Measurements from ENCODE around the gene OGA.

GRCh38 chr10:101850749-101851148 is 32.5 kb upstream of the OGA start:
- no peak for TF ChIP-seq EZH2 (IDR thresholded peaks at IDR 0.05; ENCODE audit: borderline replicate concordance, insufficient read depth, low read depth, low read length, poor library complexity, severe bottlenecking)
- TF ChIP-seq, protein P1, sequence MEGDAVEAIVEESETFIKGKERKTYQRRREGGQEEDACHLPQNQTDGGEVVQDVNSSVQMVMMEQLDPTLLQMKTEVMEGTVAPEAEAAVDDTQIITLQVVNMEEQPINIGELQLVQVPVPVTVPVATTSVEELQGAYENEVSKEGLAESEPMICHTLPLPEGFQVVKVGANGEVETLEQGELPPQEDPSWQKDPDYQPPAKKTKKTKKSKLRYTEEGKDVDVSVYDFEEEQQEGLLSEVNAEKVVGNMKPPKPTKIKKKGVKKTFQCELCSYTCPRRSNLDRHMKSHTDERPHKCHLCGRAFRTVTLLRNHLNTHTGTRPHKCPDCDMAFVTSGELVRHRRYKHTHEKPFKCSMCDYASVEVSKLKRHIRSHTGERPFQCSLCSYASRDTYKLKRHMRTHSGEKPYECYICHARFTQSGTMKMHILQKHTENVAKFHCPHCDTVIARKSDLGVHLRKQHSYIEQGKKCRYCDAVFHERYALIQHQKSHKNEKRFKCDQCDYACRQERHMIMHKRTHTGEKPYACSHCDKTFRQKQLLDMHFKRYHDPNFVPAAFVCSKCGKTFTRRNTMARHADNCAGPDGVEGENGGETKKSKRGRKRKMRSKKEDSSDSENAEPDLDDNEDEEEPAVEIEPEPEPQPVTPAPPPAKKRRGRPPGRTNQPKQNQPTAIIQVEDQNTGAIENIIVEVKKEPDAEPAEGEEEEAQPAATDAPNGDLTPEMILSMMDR (IDR thresholded peaks at IDR 0.05) = no peak

All from B cell (primary cell).